A673 (cell line): Measurements from ENCODE around the gene FCHSD2.

Experiments
- CTCF ChIP-seq: fragments of 300-800, 200-600 bp; sonication (generic); conservative IDR thresholded peaks from 2 replicates; pipeline ENCODE4 v1.5.1; 2017; ENCODE audit warnings: low read depth, mild to moderate bottlenecking, antibody characterized with exemption, low read length, moderate library complexity, mixed read lengths
- EZH2 ChIP-seq: fragments of 200-600 bp; sonication (generic); IDR thresholded peaks from 2 replicates; pipeline ENCODE4 v1.6.1; 2017; ENCODE audit warnings: borderline replicate concordance, low read depth, mild to moderate bottlenecking, mixed read lengths, antibody characterized with exemption, low read length; ENCODE audit not compliant: poor library complexity, severe bottlenecking

- no peak for TF ChIP-seq CTCF
- no peak for TF ChIP-seq EZH2
Observed at GRCh38 chr11:72792437-72793021, 349.6 kb downstream of the FCHSD2 start.
